Measurements from ENCODE around the gene TRIM14.
"Not testable (repeated sequence)": the region's sequence is repeated elsewhere in the genome, so short reads cannot be mapped to it uniquely, and the experiment has no call there.

TRIM14 gene

DNA sequence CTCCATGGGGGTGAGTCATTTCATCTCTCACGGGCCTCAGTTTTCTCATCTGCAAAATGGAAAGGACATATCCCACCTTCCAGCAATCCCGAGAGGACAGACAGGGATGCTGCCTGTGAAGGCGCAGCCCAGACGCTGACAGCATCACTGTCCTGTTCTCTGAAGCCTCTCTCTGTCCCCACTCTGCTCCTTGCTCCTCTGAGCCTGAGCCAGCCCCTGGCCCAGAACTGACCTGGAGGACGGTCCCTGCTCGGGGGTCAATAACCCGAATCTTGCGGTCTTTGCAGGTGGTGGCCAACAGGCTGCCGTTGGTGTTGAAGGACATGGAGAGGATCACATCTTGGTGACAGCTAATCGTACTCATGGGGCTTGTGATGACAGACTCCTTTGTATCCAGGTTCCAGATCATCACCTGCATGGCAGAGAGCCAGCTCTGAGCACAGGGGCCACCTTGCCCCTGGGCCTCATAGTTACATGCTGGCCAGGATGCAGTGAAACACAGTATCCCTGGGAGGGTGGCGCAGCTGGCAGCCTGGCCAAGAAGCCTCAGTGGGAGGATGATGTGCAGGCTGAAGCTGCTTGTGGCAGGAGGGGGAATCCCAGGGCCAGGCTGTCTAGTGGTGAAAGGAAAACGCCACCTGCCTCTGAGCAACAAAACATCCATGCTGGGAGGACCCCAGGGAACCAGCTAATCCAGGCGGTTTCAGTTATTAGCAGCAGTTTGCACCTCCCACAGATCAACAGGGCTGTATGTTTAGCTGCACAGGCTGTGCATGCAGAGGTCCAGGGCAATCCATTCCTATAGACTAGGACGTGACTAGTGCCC lies 14.0 kb upstream of the TRIM14 start:
- Histone ChIP-seq H3K9me3 (ENCODE audit: severe bottlenecking) (no peaks in the 10 kb centered on the region), H3K27me3 (ENCODE audit: insufficient read depth, low read depth, severe bottlenecking) (no peaks in the 10 kb centered on the region), H3K36me3 (peaks cover 84% of the 10 kb centered on the region), H3K4me3 (ENCODE audit: low read depth, low read length) (no peak overlapping the region), H3K27ac (no peak overlapping the region)
- TF ChIP-seq, protein P1, sequence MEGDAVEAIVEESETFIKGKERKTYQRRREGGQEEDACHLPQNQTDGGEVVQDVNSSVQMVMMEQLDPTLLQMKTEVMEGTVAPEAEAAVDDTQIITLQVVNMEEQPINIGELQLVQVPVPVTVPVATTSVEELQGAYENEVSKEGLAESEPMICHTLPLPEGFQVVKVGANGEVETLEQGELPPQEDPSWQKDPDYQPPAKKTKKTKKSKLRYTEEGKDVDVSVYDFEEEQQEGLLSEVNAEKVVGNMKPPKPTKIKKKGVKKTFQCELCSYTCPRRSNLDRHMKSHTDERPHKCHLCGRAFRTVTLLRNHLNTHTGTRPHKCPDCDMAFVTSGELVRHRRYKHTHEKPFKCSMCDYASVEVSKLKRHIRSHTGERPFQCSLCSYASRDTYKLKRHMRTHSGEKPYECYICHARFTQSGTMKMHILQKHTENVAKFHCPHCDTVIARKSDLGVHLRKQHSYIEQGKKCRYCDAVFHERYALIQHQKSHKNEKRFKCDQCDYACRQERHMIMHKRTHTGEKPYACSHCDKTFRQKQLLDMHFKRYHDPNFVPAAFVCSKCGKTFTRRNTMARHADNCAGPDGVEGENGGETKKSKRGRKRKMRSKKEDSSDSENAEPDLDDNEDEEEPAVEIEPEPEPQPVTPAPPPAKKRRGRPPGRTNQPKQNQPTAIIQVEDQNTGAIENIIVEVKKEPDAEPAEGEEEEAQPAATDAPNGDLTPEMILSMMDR (IDR thresholded peaks at IDR 0.05; ENCODE audit: low read depth, low read length), result peak; percentile 27; the same call in 1 of the 2 replicates
- peak; percentile 75 for DNase-seq

DNA sequence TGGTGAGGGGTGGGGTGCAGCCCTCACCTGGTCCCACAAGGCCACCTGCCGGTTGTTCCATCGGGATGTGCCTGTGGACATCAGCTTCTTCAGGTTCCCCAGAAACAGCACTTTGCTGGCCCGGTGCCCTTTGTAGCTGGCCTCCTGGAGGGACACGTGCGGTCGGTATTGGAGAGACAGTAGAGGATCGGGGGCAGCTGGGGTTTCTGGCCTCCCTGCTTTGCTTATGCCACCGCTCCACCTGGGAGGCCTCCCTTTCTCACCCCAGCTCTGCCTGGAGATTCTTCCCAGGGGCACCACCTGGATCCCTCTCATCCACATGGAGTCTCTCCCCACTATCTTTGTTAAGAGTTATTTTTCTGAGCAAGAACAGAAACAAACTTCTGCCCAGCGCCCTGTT lies 13.1 kb upstream of the TRIM14 start:
- Histone ChIP-seq H3K36me3 (peaks cover 82% of the 10 kb centered on the region), H3K27me3 (ENCODE audit: insufficient read depth, low read depth, severe bottlenecking) (no peaks in the 10 kb centered on the region), H3K9me3 (ENCODE audit: severe bottlenecking) (no peaks in the 10 kb centered on the region), H3K4me3 (ENCODE audit: low read depth, low read length) (no peak overlapping the region), H3K27ac (no peak overlapping the region)
- no peak for DNase-seq
- TF ChIP-seq, protein P1 (IDR thresholded peaks at IDR 0.05; ENCODE audit: low read depth, low read length), result no peak

DNA sequence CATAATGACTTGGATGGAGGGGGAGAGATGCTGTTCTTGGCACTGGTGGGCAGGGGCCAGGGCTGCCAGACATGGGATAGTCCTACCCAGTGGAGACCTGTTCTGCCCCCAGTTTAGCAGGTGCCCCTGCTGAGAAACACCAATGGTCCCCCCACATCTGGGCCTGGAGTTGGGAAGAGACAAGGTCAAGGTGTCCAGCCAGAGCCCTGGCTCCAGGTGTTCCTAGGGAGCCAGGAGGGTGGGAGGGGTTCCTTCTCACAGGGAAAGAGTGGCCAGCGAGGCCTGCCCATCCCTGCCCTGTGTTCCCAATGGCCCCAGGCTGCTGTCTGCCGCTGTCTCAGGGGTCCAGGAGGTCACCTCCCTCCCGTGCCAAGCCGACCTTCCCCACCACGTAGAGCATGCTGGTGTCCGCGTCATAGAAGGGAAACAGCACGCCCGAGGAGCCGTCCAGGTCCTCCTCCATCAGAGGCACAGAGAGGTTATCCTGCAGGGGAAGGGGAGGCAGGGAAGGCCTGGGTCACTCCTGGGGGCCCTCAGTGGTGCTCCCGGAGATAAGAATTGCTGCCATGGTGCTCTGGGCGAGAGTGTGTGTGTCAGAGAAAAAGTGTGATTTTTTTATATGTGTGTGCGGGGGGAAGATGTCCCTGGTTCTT lies 11.7 kb upstream of the TRIM14 start:
- Histone ChIP-seq H3K4me3 (ENCODE audit: low read depth, low read length) (no peak overlapping the region), H3K27ac (no peak overlapping the region), H3K36me3 (peaks cover 82% of the 10 kb centered on the region), H3K9me3 (ENCODE audit: severe bottlenecking) (no peaks in the 10 kb centered on the region), H3K27me3 (ENCODE audit: insufficient read depth, low read depth, severe bottlenecking) (no peaks in the 10 kb centered on the region)
- TF ChIP-seq, protein P1 (IDR thresholded peaks at IDR 0.05; ENCODE audit: low read depth, low read length), result no peak
- DNase-seq, result no peak

DNA sequence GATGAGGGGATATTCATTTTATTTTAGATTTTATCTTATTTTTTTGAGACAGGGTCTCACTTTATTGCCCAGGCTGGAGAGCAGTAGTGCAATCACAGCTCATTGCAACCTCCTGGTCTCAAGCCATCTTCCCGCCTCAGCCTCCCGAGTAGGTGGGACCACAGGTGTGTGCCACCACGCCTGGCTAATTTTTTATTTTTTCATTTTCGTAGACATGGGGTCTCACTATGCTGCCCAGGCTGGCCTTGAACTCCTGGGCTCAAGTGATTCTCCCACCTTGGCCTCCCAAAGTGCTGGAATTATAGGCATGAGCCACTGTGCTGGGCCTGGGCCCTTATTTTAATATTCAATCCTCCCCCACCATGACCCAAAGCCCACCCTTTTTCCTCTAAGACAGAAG lies 11.0 kb upstream of the TRIM14 start:
- not testable (repeated sequence) for H3K27ac ChIP-seq; H3K27me3 ChIP-seq (ENCODE audit: insufficient read depth, low read depth, severe bottlenecking); H3K4me3 ChIP-seq (ENCODE audit: low read depth, low read length); DNase-seq; H3K9me3 ChIP-seq (ENCODE audit: severe bottlenecking)
- peaks cover 81% of the 10 kb centered on the region for H3K36me3 ChIP-seq

DNA sequence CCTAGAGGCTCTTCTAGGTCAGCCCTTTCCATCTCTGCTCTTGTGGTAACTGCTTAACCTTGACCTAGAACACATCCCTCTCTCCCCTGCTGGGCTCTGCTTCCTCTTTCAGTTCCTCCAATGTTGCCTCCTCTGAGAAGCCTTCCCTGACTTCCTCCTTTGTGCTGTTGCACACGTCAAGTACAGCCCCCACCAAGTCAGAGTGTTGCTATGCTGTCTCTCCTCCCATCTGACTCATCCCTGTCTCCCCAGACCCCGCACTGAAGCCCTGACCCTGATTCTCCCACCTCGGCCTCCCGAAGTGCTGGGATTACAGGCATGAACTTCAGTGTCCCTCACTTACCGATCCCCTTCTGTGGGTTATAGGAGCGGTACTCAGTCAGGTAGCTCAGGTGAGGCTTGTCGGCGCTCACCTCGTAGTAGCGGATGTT lies 10.4 kb upstream of the TRIM14 start:
- no peak for DNase-seq
- Histone ChIP-seq H3K36me3 (peaks cover 81% of the 10 kb centered on the region), H3K4me3 (ENCODE audit: low read depth, low read length) (no peak overlapping the region), H3K9me3 (ENCODE audit: severe bottlenecking) (no peaks in the 10 kb centered on the region), H3K27ac (no peak overlapping the region), H3K27me3 (ENCODE audit: insufficient read depth, low read depth, severe bottlenecking) (no peaks in the 10 kb centered on the region)
- TF ChIP-seq, protein P1 (IDR thresholded peaks at IDR 0.05; ENCODE audit: low read depth, low read length), result no peak

DNA sequence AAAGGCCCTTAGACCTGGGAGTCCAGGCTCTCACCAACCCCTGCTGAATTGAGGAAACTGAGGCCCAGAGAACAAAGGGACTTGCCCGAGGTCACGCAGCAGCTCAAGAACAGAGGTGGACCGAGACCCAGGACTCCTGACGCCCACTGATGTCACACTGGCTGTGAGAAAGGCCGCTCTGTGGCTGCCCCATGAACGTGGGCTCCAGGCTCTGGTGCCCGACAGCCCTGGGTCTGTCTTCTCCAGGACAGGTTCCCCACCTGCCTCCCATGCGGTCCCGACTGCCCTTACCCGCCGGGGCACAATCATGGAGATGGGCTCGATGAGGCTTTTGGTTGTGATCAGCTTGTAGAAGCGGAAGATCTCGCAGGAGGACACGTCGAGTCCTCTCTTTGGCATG lies 9.3 kb upstream of the TRIM14 start:
- H3K4me3 ChIP-seq (ENCODE audit: low read depth, low read length), result no peak overlapping the region
- peaks cover 75% of the 10 kb centered on the region for H3K36me3 ChIP-seq
- H3K9me3 ChIP-seq (ENCODE audit: severe bottlenecking), result no peaks in the 10 kb centered on the region
- H3K27ac ChIP-seq, result no peak overlapping the region
- H3K27me3 ChIP-seq (ENCODE audit: insufficient read depth, low read depth, severe bottlenecking), result no peaks in the 10 kb centered on the region
- TF ChIP-seq, protein P1 (IDR thresholded peaks at IDR 0.05; ENCODE audit: low read depth, low read length), result no peak
- DNase-seq, result no peak

All from WERI-Rb-1 (cell line).